Panc1 (cell line): ENCODE measurements around the gene MAP6. TPM values are rescaled to one million over a fixed set of nuclear protein-coding genes. Genes with fewer than 3 reads are reported as not detected.
A peak's percentile ranks its signal among the peaks of the same experiment; 100 is the strongest.
"Not testable (repeated sequence)": the region's sequence is repeated elsewhere in the genome, so short reads cannot be mapped to it uniquely, and the experiment has no call there.

Experiments
- ATAC-seq: fragments of 200-7000 bp; cut with Tn5 transposase; 2 replicates; pipeline ENCODE4 v1.9.1; 2020; ENCODE audit warnings: mild to moderate bottlenecking, moderate library complexity
- BruUV-seq: library from RNA; stranded (reverse); fragments of 400-500 nt; replicated peaks from 2 replicates; lab custom pipeline; 2021; lab: Mats Ljungman, UMichigan
- CTCF ChIA-PET: fragments of 300-600 bp; sonication (Branson Sonifier 250); formaldehyde crosslinking; loops from one replicate; lab custom pipeline; 2022; ENCODE audit warnings: antibody characterized with exemption; lab: Charles Lee
- POLR2A ChIA-PET: fragments of 300-600 bp; sonication (Branson Sonifier 250); formaldehyde crosslinking; loops from one replicate; lab custom pipeline; 2022; ENCODE audit warnings: antibody characterized with exemption; lab: Charles Lee
- DNase-seq: peaks from one replicate; pipeline ENCODE4 v3.0.0-alpha.2; 2010; ENCODE audit warnings: low read depth, low spot score
- H3K27ac ChIP-seq: 2 replicates; pipeline ENCODE4 v1.5.1; 2011; ENCODE audit warnings: mild to moderate bottlenecking, low read length, inconsistent platforms
- H3K27me3 ChIP-seq: fragments of 200-500 bp; sonication (Bioruptor generic); 2 replicates; pipeline ENCODE4 v1.6.0; 2014; ENCODE audit warnings: low read length, inconsistent platforms; ENCODE audit not compliant: control insufficient read depth, insufficient read depth
- H3K36me3 ChIP-seq: fragments of 200-500 bp; sonication (Bioruptor generic); 2 replicates; pipeline ENCODE4 v1.5.1; 2014; ENCODE audit warnings: inconsistent platforms, mild to moderate bottlenecking, low read length, moderate library complexity; ENCODE audit not compliant: control insufficient read depth, insufficient read depth
- H3K4me1 ChIP-seq: 2 replicates; pipeline ENCODE4 v1.5.1; 2011; ENCODE audit warnings: inconsistent platforms, mild to moderate bottlenecking, low read length, moderate library complexity; ENCODE audit not compliant: control insufficient read depth, insufficient read depth
- H3K4me3 ChIP-seq, 2 experiments: 2 replicates each; pipeline ENCODE4 v1.5.1; 2011 to 2012; ENCODE audit warnings: low read depth in 2 of 2, low read length in 2 of 2, mild to moderate bottlenecking in 2 of 2, inconsistent platforms in 1 of 2, moderate library complexity in 1 of 2
- H3K9me3 ChIP-seq: fragments of 200-500 bp; sonication (Bioruptor generic); 2 replicates; pipeline ENCODE4 v1.5.1; 2014; ENCODE audit warnings: low read depth, mild to moderate bottlenecking, inconsistent platforms, low read length, moderate library complexity; ENCODE audit not compliant: control insufficient read depth, insufficient read depth
- POLR2AphosphoS5 ChIP-seq: IDR thresholded peaks from 2 replicates; pipeline ENCODE4 v1.6.1; 2012; ENCODE audit warnings: mild to moderate bottlenecking, low read depth, low read length, moderate library complexity
- SIN3A ChIP-seq: IDR thresholded peaks from 2 replicates; pipeline ENCODE4 v1.6.1; 2012; ENCODE audit warnings: low read depth, mild to moderate bottlenecking, low read length, moderate library complexity, borderline replicate concordance; ENCODE audit not compliant: insufficient read depth
- TCF7L2 ChIP-seq: IDR thresholded peaks from 2 replicates; pipeline ENCODE4 v1.6.1; 2011; ENCODE audit warnings: mild to moderate bottlenecking, low read depth, low read length, inconsistent platforms
- in situ Hi-C: cut with HindIII; loops from 2 replicates; pipeline ENCODE4 v1.10.0; 2016; ENCODE audit warnings: low sequenced_read_pairs, low pct_unique_long_range_greater_than_20kb
- intact Hi-C: fragments of 100-400 bp; cut with micrococcal nuclease; formaldehyde crosslinking; loops from one replicate; pipeline ENCODE4 v1.10.0; 2022; ENCODE audit not compliant: unreplicated experiment
- total RNA-seq: library from RNA; stranded (reverse); gene quantifications from one replicate; pipeline ENCODE4 v1.2.1, GENCODE V29; 2021; ENCODE audit not compliant: unreplicated experiment
- TF ChIP-seq, protein P1 (sequence below), 2 experiments: IDR thresholded peaks; 2 replicates each; pipeline ENCODE4 v1.6.1; 2011 to 2012; ENCODE audit warnings: low read depth in 2 of 2, control low read depth in 1 of 2, low read length in 1 of 2, mild to moderate bottlenecking in 1 of 2, moderate library complexity in 1 of 2; ENCODE audit not compliant: insufficient read depth in 1 of 2
- TF ChIP-seq, protein P2 (sequence below): fragments of 450-650 bp; IDR thresholded peaks from 2 replicates; pipeline ENCODE4 v1.5.1; 2017; ENCODE audit warnings: mild to moderate bottlenecking

Gene MAP6
- total RNA-seq, 1 experiment from 2014 or later = 0.21 TPM

DNA sequence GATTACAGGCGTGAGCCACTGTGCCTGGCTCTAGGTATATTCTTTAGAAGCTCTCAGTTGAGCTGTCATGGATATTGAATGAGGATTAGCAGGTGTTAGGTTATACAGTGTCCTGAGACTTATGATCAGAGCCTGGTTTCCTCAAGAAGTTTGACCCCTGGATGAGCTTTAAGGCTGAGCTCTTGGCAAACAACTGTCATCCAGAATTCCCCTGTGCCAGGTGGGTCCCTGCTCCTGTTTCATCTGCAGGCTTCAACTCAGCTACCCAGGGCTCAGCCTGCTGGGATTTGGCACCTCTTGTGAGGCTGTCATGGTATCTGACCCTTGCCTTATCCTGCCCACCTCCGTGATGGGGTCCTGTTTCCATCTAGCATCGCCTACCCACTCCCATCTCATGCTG is 82.4 kb downstream of the MAP6 start:
- H3K27ac ChIP-seq = no peak overlapping the region
- no peak for ATAC-seq
- TF ChIP-seq SIN3A (no peak), TCF7L2 (no peak), POLR2AphosphoS5 (no peak)
- TF ChIP-seq, protein P1, sequence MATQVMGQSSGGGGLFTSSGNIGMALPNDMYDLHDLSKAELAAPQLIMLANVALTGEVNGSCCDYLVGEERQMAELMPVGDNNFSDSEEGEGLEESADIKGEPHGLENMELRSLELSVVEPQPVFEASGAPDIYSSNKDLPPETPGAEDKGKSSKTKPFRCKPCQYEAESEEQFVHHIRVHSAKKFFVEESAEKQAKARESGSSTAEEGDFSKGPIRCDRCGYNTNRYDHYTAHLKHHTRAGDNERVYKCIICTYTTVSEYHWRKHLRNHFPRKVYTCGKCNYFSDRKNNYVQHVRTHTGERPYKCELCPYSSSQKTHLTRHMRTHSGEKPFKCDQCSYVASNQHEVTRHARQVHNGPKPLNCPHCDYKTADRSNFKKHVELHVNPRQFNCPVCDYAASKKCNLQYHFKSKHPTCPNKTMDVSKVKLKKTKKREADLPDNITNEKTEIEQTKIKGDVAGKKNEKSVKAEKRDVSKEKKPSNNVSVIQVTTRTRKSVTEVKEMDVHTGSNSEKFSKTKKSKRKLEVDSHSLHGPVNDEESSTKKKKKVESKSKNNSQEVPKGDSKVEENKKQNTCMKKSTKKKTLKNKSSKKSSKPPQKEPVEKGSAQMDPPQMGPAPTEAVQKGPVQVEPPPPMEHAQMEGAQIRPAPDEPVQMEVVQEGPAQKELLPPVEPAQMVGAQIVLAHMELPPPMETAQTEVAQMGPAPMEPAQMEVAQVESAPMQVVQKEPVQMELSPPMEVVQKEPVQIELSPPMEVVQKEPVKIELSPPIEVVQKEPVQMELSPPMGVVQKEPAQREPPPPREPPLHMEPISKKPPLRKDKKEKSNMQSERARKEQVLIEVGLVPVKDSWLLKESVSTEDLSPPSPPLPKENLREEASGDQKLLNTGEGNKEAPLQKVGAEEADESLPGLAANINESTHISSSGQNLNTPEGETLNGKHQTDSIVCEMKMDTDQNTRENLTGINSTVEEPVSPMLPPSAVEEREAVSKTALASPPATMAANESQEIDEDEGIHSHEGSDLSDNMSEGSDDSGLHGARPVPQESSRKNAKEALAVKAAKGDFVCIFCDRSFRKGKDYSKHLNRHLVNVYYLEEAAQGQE (IDR thresholded peaks at IDR 0.05; ENCODE audit: insufficient read depth in 1 of 2, low read depth in 2 of 2, low read length in 1 of 2) = no peak
- TF ChIP-seq, protein P2, sequence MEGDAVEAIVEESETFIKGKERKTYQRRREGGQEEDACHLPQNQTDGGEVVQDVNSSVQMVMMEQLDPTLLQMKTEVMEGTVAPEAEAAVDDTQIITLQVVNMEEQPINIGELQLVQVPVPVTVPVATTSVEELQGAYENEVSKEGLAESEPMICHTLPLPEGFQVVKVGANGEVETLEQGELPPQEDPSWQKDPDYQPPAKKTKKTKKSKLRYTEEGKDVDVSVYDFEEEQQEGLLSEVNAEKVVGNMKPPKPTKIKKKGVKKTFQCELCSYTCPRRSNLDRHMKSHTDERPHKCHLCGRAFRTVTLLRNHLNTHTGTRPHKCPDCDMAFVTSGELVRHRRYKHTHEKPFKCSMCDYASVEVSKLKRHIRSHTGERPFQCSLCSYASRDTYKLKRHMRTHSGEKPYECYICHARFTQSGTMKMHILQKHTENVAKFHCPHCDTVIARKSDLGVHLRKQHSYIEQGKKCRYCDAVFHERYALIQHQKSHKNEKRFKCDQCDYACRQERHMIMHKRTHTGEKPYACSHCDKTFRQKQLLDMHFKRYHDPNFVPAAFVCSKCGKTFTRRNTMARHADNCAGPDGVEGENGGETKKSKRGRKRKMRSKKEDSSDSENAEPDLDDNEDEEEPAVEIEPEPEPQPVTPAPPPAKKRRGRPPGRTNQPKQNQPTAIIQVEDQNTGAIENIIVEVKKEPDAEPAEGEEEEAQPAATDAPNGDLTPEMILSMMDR = no peak
- in situ Hi-C loops = no loop called here
- no TSS peak for BruUV-seq
- no peak for DNase-seq
- CTCF ChIA-PET = no interaction called here
- H3K4me3 ChIP-seq = no peak overlapping the region
- POLR2A ChIA-PET = no interaction called here
- no peaks in the 10 kb centered on the region for H3K27me3 ChIP-seq
- no peaks in the 10 kb centered on the region for H3K36me3 ChIP-seq
- intact Hi-C loops = no loop called here
- no peaks in the 10 kb centered on the region for H3K9me3 ChIP-seq
- H3K4me1 ChIP-seq = peaks cover 5% of the 10 kb centered on the region; the same call in 1 of the 2 replicates

DNA sequence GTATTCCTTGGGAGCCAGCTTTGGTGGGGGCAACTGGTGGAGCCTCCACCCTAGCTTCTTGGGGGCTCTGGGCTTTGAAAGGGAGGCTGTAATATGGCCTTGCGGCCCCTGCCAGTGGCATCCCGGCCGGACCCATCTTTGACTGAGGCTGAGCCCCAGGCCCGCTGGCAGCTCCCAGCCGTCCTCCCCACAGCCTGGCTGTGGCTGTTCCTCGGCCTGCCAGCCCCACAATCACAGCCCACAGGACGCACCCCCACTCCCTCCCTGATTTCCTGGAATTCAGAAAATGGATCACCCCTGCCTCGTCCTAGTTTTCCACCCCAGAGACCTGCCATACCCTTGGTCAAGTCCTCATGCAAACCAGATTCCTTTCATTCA is 83.6 kb downstream of the MAP6 start:
- intact Hi-C loops (no loop called here), in situ Hi-C loops (no loop called here)
- BruUV-seq = TSS peak; percentile 78
- Histone ChIP-seq H3K27me3 (no peaks in the 10 kb centered on the region), H3K9me3 (no peaks in the 10 kb centered on the region), H3K36me3 (no peaks in the 10 kb centered on the region), H3K27ac (no peak overlapping the region), H3K4me3 (no peak overlapping the region), H3K4me1 (peaks cover 5% of the 10 kb centered on the region; the same call in 1 of the 2 replicates)
- CTCF ChIA-PET = no interaction called here
- ATAC-seq (no peak), DNase-seq (no peak)
- POLR2A ChIA-PET = no interaction called here
- TF ChIP-seq, protein P1 (IDR thresholded peaks at IDR 0.05; ENCODE audit: insufficient read depth in 1 of 2, low read depth in 2 of 2, low read length in 1 of 2) = no peak
- TF ChIP-seq TCF7L2 = no peak

DNA sequence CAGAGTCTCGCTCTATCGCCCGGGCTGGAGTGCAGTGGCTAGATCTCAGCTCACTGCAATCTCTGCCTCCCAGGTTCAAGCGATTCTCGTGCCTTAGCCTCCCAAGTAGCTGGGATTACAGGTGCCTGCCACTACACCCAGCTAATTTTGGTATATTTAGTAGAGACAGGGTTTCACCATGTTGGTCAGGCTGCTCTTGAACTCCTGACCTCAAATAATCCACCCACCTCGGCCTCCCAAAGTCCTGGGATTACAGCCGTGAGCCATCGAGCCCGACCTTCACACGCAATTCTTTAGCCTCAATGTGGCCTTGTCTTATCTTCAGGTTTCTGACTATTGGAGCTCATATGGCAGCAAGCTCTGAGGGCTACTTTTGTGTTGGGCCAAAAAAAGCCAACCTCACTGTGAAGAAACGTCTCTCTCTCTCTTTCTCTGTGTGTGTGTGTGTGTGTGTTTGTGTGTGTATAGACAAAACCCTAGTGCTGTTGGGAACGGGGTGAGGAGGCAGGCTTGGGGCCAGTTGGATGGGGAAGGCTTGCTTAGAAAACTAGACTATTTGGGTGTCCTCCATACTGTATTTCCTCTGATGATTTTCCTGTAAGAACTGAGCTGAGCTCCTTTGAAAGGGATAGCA is 84.1 kb downstream of the MAP6 start:
- intact Hi-C loops, H3K27me3 ChIP-seq, H3K9me3 ChIP-seq, H3K4me1 ChIP-seq, H3K27ac ChIP-seq, H3K4me3 ChIP-seq, H3K36me3 ChIP-seq, BruUV-seq, CTCF ChIA-PET, DNase-seq, ATAC-seq, in situ Hi-C loops: not testable (repeated sequence)
- POLR2A ChIA-PET = interaction anchor here (0.8 kb wide), 1 partner anchor 32 kb away, joined by 3 read pairs; no protein-coding TSS in a partner anchor
